HG02970 (cell line): ENCODE results near the gene TRA2B.

Source experiments
- ATAC-seq: cut with Tn5 transposase; IDR thresholded peaks from one replicate; pipeline ENCODE4 v1.9.1; 2021; ENCODE audit warnings: mild to moderate bottlenecking, moderate library complexity, moderate number of reproducible peaks; ENCODE audit not compliant: unreplicated experiment, low FRiP score

The TRA2B gene

DNA sequence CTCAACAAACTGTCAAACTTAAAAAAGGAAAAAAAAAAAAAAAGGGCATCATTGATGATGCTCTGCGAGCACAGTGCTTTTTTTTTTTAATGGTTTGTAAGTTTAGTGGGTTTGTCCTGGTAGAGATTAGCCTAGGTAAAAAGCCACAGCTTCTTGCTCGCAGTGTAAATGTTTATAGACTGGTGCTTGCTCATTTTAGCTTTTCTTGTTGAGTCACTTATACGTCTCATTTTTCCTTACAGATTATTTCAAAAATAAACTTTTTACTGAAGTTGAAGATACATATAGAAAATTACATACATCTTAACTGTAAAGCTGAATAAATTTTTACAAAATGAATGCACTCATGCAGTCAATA, 16.5 kb upstream of the TRA2B start:
- ATAC-seq, result no peak

DNA sequence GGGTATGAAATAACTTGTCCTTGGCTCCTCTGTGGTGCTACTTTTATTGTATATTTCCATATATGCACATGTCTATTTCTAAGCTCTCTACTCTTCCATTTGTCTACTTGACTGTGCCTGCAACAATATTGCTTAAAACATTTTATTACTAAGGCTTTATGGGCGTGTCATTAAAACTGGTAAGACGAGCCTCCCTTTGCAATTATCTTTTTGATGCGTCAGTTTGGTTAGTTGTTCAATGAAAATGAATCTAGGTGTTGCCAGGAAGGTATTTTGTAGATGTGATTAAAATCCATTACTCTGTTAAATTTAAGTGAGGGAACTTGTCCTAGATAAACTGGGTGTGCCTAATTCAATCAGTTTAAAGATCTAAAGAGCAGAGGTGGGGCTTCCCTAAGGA, 12.9 kb upstream of the TRA2B start:
- ATAC-seq, result no peak

DNA sequence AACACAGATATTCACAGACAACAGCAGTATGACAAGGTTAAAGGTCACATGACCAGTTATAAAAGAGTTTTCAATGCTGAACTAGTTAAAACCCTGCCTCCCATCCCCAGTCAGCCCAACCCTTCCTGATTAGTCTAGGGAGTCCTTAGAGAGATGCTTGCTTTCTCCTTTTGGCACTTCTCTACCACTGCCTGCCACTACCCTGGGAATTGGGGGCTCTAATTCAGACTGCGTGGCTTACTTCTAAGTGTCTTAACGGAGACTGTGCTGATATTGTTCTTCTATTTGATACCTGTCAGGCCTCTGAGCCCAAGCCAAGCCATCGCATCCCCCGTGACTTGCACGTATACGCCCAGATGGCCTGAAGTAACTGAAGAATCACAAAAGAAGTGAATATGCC, 11.7 kb upstream of the TRA2B start:
- ATAC-seq, result no peak

DNA sequence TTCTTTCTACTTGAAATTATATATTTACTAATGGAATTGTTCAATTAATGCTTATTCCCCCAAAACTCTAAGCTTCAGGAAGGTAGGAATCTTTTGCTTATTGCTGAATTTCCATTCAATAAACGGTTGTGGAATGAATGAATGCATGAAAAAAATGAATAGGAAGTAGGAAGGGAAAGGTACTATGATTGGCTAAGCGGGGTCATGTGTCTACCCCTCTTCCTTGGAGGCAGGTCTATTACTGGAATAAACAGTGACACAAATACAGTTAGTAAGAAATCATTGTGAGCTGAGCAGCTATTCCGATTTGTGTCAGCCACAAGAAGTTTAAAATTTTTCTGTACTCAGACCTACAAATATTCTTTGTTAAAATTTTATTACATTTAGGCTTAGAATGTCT, 10.5 kb upstream of the TRA2B start:
- no peak for ATAC-seq

DNA sequence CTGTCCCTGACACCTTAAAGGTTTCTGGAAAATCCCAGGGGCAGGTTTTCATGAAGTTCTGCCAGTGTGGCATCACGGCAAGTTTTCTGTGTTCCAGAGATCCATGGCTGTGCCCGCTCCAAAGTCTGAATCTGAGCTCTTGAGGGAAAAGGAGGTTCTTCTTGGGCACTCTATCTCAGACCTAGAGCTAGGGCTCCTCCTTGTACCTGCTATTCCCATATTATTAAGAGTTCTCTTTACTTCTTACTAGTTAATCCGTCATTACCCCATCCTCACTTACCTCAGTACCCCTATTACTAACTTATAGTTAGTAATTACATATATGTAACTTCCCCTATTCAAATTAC, 5.9 kb upstream of the TRA2B start:
- ATAC-seq, result peak; percentile 15

DNA sequence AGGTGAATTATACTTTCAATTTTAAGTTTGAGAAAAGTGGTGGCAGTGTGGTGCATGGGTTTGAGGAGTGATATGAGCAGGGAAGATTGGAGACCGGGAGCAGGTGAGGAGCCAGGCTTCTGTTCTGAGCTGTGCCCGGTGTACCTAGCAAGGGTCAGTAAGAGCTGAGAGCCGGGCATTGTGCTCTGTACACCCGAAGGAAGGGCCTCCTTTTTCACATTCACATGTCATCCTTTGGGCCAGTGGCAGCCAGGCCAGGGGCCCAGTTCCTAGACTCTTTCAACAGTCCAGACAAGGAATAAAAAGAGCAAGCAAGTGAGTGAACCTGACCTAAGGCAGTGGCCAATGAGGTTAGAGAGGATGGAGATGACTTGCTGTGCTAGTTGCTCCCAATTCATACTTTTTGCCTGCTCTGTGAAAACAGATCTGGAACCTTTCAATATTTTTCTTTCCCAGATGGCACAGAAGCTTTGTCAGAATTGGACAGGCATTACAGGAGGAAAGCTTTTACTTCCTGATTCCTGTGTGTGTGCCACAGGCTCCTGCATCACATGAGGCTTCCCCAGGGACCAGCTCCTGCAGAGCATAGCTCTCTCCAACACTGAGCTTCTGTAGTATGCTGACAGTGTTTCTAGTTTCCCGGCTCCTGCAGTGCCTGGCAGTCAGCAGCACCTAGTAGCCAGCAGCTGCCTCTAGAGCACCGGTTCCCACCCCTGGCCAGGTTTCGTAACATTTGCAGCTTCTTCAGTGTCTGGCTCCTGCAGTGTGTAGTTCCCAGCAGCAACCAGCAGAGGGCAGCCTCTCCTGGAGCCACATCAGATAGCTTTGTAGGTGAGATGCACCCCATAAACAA, 5.3 kb upstream of the TRA2B start:
- ATAC-seq, result peak; percentile 69

DNA sequence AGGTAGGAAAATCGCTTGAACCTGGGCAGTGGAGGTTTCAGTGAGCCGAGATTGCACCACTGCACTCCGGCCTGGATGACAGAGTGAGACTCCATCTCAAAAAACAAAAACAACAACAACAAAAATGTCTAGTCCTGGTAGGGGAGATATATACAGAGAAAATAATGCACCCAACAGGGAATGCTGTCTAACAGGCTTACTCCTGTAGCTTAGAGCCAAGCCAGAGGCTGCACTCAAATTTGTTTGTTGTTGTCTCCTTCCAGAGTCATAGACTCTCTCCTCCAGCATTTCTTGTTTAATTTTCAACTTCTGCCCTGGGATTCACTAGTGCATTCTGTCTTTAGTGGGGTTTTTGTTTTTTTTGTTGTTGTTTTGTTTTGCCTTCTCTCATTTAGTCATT, 4.6 kb upstream of the TRA2B start:
- ATAC-seq, result no peak

DNA sequence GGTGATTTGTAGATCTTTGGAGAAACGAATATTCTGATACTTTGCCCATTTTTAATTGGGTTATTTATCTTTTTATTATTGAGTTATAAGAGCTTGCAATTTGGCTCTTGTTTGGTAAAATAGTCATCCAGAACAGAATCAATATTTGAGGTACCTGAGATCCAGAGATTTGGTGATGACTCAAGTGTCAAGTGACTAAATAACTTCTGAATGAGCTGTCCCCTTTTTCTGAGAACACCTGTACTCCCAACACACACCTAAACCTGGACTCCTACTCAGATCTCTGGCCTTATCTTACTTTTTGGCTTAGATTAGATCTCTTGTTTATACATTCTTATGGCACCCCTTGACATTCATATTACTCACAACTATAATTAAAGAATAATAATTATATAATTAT, 3.1 kb upstream of the TRA2B start:
- ATAC-seq, result no peak

DNA sequence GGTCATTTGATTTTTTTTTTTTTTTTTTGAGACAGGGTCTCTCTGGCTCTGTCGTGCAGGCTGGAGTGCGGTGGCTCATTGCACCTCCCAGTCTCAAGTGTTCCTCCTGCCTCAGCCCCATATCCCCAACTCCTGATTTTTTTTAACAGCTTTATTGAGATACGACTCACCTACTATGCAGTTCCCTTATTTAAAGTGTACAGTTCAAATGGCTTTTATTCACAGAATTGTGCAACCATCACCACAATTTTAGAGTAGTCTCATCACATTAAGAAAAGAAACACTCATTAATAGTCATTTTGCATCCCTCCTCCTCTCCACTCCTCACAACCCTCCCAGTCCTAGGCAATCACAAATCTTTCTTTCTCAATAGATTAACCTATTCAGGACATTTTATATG, 1.9 kb upstream of the TRA2B start:
- no peak for ATAC-seq

DNA sequence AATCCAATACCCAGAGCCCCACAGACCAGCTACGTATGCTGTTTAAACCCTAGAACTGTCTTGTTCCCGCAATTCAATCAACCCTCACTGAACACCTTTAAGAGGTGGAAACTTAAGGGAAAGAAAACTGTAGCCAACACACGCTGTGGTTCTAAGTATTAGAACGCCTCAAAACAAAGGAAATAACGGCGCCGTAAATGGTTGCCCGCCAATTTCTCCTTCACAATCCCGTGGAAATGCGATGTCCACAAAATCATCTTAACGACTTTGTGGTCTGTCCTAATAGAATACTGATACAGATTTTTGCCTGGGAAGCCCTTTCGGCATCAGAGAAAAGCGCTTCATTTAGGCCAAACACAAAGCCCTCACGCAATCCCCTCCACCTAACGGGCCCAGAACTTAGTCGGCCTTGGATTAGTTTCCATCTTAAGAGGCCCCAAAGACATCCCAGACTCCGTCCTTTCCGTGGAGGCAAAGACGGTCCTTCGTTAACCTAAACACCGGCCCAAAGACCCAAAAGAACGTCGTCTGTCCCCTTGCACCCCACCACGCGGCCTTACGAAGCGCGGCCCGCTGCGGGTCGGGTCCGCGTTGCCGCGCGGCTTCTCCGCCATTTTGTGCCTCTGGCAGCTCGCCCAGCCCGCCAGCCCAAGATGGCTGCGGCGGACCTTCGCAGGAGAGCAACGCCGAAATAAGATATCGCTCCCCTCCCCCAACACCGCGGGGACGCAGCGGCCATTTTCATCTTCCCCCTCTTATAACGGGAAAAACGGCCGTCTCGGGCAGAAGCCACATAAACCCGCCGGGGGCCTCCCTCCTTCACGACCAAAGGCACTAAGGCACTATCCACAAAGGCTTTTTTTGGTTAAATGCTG, 763 bp downstream of the TRA2B start:
- ATAC-seq, result peak; percentile 41

DNA sequence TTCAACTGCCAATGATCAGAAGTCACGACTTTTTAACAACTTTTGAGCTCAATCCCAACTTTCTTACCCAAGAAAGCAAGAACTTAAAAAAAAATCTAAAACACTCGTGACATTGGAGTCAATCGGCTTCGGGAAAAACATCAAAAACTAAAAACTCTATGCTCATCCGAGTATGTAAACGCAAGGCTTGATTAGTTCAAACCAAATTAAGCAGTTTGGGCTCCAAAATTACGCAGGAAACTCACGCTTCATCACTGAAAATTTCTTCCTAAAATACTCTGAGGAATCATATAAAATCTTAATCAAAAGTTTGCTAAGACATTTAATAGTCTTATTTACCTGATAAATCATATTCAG, 1.6 kb downstream of the TRA2B start:
- no peak for ATAC-seq

DNA sequence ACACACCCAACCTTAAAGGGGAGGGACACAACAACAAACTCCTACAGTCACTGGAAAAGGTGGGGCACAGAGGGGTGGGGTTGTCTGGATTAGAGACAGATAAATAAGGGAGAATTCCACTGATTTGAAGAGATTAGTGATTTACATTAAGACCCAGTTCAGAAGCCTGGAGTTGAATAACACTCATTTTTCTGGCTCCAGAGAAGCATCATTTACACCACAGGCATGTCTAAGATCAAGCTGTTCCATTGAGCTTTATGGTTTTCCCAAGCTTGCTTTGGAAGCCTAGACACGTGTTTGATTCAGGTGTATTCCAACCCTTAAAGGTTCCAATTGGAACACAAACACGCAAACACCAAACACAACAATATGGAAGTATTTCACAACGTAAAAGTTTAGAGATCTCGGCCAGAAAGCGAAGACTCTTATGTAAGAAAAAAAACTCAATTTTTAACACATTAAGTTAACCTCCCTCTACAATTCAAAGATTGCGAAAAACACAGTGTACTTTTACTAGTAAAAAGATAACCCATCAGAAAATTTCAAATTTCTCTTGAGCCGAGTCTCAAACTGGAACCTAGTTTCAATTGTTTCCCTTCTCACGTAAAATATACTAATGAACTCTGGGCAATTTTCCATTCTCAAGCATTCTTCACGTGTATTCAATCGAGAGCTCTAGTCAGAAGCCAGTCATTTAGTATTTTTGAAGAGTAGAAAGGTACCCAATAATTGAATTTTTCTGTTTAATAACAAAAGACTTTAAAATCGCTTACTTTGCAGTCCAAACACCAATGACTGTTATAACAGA, 2.1 kb downstream of the TRA2B start:
- no peak for ATAC-seq

DNA sequence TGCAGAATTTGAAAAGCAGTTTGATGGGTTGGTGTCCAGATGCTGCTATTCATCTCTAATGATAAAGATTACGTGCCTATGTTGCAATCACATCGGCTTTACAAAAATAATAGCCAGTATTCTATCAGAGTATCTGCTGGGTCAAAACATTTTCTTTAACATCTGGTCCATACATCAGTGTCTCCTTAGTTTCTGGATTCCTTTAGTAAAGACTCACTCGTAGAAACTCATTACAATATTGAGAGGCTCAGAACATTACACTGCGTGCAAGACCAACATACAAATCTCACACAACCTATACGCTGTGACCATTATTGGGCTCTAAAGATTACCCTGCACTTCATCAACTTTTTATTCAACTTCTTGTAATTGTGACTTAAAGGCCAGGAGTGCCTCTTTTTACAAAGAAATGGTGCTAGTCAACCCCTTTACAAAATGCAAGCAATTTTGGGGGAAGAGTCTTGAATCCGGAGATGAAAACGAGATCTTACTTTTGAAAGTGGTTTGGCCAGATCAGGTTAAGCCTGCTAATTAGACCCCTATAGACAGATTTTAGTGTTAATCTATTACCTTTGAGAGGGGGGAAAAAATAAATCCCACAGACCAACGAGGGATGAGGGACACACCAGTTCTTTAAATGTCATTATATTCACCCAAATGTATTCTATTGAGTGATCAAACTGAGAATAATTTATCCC, 2.9 kb downstream of the TRA2B start:
- no peak for ATAC-seq

DNA sequence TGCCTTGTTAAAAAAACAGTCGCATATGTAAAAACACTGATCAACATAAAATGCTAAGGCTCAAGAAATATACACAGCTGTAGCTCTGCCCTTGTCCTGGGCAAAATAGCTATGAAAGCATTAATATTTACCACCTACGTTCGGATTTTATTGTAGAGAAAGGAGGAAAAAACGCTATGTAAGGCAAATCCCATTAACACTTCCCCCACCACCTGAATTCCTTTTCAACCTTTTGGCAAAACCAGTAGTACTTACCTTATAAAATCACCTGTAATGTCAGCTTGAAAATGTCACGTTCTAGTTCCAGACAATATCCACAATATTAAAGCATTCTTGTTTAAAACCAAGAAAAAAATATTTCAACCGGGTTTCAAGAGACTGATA, 3.6 kb downstream of the TRA2B start:
- ATAC-seq, result no peak

DNA sequence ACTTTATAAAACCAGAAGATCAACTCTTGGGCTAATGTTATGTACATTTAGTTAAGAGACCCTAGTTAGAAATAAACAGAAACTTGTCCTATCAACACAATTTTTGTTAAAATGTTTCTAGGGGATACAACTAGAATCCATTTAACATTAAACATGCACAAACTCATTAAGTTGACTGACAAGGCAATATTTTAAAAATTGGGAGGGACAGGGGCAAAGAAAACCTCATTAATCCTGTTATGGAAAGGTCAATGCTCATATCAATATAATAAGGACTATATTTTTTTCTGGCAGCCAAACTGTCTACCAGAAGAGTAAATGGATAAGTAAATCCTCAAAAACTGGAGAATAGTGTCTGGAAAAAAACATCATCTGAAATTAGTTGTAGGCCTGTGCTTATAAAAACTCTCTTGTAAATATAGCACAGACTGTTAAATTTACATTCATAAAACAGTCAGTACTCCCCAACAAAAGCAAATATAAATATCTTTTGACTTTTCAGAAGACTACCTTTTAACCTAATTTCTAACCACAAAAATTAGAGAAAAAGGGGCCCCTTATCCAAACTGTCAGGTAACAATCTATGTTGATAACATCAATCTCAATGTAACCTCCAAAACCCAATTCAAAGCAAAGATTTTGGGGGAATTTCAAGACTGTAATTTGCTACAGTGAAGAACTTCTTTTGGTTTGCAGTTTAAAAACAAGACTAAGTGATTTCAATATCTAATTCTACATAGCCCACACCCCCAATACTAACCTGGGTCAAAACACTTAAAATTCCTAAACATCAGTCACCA, 4.2 kb downstream of the TRA2B start:
- ATAC-seq, result no peak

DNA sequence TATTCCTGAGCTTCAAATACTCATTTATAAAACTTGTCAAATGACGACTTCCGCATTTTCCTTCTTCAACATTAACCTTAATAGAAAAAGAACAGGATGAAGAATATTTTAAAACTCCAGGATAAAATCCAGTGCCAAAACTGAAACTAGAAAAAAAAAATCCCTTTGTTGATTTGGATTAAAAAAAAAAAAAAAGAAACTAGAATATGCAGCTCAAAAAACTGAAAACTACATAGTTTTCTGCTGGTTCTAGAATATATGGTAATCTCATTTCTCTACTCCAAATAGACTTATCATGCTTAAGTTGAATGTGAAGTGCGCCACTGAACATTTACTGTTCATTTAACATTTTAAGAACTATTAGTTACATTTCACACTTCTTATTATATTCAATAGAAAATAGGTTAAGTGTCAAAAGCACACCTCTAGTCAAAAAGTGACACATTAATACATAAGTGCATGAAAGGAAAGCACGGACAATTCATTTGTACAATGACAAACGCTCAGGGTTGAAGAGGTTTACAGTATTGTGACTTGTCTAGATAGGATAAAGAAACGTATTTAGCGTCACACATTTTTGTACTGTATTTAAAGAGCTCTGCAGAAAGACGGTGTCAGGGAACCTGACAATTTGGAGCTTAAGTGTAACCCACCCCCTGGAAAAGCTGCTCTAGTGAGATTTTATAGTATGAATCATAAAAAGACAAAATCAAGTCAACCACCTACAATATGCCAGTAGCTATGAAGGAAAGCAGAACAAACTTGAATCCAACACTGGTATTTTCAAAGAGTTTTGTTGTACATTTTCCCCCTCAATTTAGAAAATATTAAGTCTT, 5.8 kb downstream of the TRA2B start:
- ATAC-seq, result no peak

DNA sequence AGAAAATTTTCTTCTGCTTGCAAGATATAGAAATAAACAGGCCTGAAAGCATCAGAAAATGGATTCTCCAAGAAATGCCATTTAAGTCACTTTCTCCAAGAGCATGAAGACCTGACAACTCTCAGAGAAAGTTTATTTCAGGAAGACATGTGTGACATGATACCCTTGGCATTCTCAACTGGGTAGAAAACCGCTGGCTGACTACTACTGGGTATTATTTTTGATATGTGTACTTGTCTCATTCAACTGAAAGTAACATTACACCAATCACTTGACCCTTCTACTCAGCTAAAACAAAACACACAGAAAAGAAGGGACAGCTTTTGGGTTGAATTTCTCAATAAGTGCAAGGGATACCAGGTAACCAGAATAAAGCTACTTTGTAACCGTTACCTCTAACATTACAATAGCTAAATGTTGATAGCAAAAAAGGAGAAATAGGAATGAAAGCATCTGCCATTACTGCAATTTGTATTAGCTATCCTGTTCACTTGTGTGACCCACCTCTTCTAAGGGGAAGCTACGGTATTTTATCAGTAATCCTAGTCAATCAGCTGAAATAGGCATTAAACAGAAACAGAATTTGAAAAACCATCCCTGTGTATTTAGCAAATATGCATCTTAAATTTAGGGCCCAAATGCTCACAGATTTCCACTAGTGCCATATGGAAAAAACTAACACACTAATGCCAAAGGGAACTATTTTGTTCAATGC, 7.3 kb downstream of the TRA2B start:
- ATAC-seq, result no peak
